Measurements from ENCODE around the gene OTOG.
"Not testable (repeated sequence)": the region's sequence is repeated elsewhere in the genome, so short reads cannot be mapped to it uniquely, and the experiment has no call there.

The OTOG gene

GRCh38 chr11:17605651-17606122 lies 58.6 kb downstream of the OTOG start:
- DNase-seq (ENCODE audit: low spot score) = no peak

DNA sequence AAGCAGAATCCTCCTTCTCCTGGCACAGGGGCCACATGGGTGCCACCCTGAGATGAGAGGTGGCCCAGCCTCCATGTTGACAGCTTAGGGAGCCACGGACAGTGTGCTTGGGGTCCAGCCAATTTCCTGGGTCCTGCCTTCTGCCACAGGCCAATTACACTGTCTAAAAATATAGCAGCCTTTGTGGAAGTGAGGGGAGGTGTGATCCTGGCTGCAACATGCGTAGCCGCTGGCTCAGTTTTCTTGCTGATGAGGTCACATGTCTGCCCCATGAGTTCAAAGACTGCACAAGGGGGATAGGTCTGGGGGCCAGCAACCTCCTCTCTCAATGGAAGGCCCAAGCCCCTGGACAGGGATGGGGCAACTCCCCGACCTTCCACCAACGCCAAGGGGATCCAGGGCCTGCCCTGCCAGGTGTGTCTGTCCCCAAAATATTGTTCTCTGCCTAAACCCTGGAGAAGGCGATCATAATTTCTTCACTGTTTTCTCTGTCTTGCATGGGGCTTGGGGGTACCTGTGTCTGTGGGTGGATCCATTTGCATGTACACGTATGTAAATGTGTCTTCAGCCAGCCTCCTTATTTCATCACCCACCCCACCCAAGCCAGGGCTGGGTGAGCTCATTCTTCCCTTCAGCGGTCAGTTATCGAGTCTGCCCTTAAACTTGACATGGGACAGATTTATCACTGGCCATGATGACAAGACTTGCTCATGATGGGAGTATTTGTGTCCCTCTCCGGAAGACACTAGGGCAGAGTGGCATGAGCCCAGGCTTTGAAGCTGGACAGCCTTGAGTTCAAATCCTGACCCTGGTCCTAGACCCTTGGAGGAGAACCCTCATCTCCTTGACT lies 59.4 kb downstream of the OTOG start:
- no peak for DNase-seq (ENCODE audit: low spot score)

DNA sequence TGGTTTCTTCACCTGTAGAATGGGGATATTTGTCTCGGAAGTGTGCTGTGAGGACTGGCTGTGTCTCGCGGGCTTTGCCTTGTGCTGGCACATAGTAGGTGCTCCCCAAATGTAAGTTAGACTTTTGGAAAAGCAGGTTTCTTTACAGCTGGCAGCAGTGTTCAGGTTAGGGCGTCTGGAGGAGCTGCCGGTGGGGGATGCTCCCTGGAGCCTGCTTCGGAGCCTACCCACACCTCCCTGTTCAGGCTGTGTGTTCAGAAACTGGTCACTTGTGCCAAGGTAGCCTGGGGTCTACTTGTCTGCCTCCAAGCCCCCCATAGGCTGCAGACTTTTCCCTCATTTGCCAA lies 60.0 kb downstream of the OTOG start:
- DNase-seq (ENCODE audit: low spot score) = no peak

GRCh38 chr11:17607591-17608570 lies 60.8 kb downstream of the OTOG start:
- DNase-seq (ENCODE audit: low spot score) = no peak

DNA sequence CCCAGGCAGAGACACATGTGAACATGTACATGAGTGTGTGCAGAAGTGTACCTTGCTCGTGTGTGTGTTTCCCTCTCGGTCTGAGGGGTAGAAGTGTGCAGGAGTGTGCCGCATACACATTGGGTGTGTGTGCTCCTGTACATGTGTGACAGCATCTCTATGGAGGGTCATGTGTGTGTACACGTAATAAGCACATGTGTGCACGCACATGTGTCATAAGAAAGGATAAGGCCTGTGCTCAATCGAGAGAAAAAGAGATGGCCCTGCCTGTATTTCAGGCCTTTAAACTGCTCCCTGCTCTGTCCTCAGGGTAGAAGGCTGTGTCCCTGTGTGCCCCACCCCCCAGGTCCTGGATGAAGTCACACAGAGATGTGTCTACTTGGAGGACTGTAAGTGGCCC lies 61.8 kb downstream of the OTOG start:
- DNase-seq (ENCODE audit: low spot score) = no peak

DNA sequence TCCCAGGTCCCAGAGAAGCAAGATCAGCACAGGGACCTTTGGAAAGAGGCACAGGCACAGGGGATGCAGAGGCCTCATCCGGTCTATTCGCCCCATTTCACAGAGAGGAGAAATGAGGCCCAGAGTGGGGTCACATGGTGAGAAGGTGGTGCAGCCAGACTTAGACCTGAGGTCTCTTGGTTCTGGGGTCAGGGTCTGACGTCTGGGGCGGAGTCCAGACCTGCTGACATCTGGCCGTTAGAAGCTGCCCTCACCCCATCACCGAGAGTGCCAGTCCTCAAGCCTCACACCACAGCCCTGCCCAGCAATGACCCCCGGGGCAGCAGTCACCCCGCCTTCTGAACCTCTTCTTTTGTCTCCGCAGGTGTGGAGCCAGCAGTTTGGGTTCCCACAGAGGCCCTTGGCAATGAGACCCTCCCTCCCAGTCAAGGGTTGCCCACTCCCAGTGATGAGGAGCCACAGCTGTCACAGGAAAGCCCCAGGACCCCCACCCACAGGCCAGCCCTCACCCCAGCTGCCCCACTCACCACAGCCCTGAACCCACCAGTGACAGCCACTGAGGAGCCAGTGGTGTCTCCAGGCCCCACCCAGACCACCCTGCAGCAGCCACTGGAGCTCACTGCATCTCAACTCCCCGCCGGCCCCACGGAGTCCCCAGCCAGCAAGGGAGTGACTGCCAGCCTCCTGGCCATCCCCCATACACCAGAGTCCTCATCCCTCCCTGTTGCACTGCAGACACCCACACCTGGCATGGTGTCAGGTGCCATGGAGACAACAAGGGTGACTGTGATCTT lies 62.4 kb downstream of the OTOG start:
- no peak for DNase-seq (ENCODE audit: low spot score)

GRCh38 chr11:17610085-17610894 lies 63.2 kb downstream of the OTOG start:
- no peak for DNase-seq (ENCODE audit: low spot score)

GRCh38 chr11:17611049-17611448 lies 64.0 kb downstream of the OTOG start:
- DNase-seq (ENCODE audit: low spot score) = no peak

DNA sequence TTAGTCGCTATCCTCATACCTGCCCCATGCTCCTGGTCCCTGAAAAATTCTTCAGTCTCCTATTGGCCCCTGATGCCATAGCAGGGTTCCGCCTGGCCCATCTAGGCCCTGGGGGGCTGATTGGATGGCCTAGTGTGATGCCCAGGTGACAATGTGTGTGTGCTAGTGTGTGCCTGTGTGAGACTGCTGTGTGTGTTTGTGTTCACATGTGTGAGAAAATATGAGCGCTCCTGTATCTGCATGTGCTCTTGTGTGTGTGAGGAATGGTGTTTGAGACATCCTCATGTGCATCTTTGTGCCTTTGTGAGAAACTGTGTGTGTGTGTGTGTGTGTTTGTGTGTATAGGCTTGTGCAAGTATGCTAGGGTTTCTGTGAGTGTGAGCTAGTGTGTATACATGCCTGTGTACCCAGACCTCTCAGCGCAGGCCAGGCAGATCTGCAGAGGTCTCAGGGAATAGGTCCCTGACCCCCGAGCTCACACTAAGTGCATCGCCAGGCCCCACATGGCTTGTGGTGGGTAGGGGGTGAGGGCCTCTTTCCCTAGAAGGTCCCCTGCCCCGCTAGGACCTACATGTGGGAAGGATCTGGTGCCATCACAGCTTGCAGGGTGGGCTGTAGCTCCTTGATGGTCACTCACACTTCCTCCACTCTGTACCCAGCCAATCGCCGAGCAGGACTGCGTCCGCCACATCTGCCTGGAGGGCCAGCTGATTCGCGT lies 64.6 kb downstream of the OTOG start:
- no peak for DNase-seq (ENCODE audit: low spot score)

DNA sequence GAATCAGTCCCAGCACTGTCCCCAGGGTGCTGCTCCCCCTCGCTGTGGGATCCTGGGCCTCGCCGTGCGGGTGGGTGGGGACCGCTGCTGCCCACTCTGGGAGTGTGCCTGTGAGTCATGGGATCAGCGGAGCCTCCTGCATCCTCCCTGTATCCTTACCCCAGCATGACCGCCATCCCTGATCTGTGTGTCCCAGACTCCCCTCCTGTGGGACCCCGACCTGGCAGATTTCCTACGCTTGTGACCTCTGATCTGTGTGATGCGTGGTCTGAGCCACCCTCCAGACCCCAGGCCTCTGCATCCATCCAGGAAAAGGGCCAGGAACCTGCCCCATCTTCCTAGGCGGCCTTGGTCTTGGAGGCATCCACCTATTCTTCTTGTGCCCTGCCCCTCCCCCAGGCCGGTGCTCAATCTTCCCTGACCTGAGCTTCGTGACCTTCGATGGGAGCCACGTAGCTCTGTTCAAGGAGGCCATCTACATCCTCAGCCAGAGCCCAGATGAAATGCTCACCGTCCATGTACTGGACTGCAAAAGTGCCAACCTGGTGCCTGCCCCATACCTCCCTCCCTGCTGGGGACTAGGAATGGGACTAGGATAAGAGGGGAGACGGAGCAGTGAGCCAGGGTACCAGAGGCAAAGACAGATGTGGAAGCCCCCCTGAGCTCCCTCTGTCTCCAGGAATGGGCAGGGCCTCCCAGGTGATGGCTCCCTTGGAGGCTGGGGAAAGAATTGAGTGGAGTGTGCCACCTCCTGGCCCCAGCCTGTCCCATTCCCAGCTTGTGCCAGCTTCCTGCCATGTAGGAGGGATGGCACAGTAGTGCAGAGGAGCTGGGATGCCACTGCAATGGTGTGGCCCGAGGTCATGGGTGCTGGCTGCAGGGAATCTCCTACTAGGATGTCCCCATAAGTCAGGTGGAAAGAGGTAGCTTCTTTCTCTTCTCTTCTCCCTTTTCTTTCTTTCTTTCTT lies 65.4 kb downstream of the OTOG start:
- no peak for DNase-seq (ENCODE audit: low spot score)

DNA sequence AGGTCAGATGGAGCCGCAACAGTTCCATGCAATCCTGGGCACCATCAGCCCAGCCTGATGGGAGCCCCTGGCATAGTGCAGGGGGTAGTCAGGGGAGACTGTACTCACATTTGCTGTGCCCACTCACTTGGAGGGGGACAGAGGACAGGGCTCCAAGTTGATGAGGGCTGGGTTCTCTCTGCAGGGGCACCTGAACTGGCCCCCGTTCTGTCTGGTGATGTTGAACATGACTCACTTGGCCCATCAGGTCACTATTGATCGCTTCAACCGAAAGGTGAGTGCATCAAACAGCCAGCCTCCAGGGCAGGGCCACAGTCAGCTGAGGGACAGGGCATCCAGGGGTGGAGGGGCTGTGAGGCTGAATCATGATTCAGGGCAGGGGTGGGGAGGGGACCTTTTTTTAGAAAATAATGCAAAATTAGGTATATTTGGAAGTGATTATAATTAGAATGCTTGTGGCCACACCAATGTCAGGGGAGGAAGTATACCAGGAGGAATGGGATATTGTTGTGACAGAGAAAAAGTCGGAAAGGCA lies 66.4 kb downstream of the OTOG start:
- no peak for DNase-seq (ENCODE audit: low spot score)

DNA sequence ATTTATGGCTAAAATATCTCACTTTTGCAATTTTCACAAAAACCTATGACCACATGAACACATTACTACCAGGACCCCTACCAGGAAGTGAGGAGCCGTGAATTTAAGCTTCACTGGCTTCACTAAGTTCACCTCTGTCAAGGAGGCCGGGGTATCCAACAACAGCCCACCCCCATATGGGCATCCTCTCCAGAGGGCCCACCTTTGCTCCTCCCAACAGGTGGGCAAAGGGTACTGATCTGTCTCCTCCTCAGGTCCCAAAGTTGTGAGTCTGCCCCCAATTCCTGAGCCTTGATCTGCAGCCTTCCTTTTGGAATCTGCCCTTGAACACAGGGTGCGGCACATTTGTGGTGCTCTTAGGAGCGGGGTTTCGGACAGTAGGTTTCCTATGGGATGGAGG lies 66.9 kb downstream of the OTOG start:
- DNase-seq (ENCODE audit: low spot score) = no peak

- DNase-seq (ENCODE audit: low spot score) = not testable (repeated sequence)
Observed at GRCh38 chr11:17622711-17623110, 75.7 kb downstream of the OTOG start.

DNA sequence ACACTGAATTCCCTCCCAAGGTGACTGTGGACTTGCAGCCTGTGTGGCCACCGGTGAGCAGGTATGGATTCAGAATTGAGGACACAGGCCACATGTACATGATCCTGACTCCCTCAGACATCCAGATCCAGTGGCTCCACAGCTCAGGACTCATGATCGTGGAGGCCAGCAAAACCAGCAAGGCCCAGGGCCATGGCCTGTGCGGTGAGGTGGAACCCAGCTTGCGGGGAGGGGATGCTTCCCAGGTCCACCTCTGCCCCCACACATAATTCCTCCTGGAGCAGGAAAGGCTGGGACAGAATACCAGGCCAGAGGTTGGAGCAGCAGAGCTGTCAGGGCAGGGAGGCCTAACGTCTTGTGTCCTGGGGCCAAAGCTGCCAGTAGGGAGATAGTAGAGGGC lies 82.1 kb downstream of the OTOG start:
- no peak for DNase-seq (ENCODE audit: low spot score)

- no peak for DNase-seq (ENCODE audit: low spot score)
Observed at GRCh38 chr11:17630936-17631335, 83.9 kb downstream of the OTOG start.

- no peak for DNase-seq (ENCODE audit: low spot score)
Observed at GRCh38 chr11:17631702-17632365, 84.8 kb downstream of the OTOG start.

DNA sequence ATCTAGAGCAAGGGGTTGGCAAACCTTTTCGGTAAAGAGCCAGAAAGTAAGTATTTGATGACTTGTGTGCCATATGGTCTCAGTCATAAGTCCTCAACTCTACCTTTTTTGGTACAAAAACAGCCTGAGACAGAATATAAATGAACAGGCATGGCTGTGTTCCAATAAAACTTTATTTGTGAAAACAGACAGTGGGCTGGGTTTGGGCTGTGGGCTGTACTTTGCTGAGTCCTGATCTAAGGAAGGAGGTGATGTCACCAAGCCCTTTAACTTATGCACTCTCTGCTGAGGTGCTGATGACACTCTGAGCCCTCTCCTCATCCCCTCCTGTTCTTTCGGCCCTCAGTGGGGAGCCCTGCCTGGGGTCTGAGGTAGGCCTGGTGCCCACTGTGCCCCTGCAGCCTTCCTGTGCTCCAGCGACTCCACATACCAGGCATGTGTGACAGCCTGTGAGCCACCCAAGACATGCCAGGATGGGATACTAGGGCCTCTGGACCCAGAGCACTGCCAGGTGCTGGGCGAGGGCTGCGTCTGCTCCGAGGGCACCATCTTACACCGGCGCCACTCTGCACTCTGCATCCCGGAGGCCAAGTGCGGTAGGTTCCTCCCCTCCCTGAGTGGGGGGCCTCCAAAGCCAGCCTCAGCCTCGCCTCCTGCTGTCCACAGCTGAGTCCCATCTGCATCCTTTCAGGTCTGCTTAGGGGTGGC lies 86.4 kb downstream of the OTOG start:
- no peak for DNase-seq (ENCODE audit: low spot score)

Data from CD4-positive, alpha-beta T cell treated with Interleukin-6 at 100 ng/mL for 8 hours (primary cell).